HepG2 (cell line): Measurements from ENCODE around the gene TSHZ1. TPM values are rescaled to one million over a fixed set of nuclear protein-coding genes. Genes with fewer than 3 reads are reported as not detected.

ENCODE experiments used
- ATAC-seq: fragments of 200-7000 bp; cut with Tn5 transposase; 3 replicates; pipeline ENCODE4 v1.9.1; 2020; ENCODE audit warnings: mild to moderate bottlenecking, moderate library complexity
- BruUV-seq: library from RNA; stranded (reverse); fragments of 400-500 nt; replicated peaks from 2 replicates; lab custom pipeline; 2021; lab: Mats Ljungman, UMichigan
- CTCF ChIA-PET: fragments of 300-600 bp; formaldehyde crosslinking; extraction: SDS; loops from one replicate; lab custom pipeline; 2021; ENCODE audit warnings: low total read pairs, inconsistent platforms, low intra/inter-chr PET ratio; lab: Yijun Ruan, JAX
- POLR2A ChIA-PET: fragments of 350-600 bp; sonication (Branson Sonifier 250); formaldehyde crosslinking; loops from one replicate; lab custom pipeline; 2020; ENCODE audit warnings: antibody characterized with exemption, inconsistent platforms; lab: Yijun Ruan, JAX
- DNase-seq: peaks from one replicate; pipeline ENCODE4 v3.0.0-alpha.2; 2015; ENCODE audit warnings: low spot score
- FAIRE-seq: peaks from 3 replicates; lab custom pipeline; 2011; peaks lifted over from hg19 to GRCh38; lab: Jason Lieb, UNC
- H2AFZ ChIP-seq: one replicate; pipeline ENCODE4 v1.6.1; 2011; ENCODE audit warnings: low read length, inconsistent platforms
- H3K27ac ChIP-seq: fragments of 300-600 bp; 3 replicates; pipeline ENCODE4 v1.8.0; 2011; ENCODE audit warnings: mixed run types, mild to moderate bottlenecking, mixed read lengths, low read length, inconsistent platforms; ENCODE audit not compliant: insufficient read depth; ENCODE audit errors: extremely low read length
- H3K27me3 ChIP-seq, 2 experiments: fragments of 200-600 bp in 1 of 2; 2 replicates in 1 of 2; 3 replicates in 1 of 2; pipeline versions ENCODE4 v1.6.0 to v1.8.0; 2011; ENCODE audit warnings: low read length in 2 of 2, mild to moderate bottlenecking in 2 of 2, moderate library complexity in 2 of 2, inconsistent platforms in 1 of 2; ENCODE audit not compliant: insufficient read depth in 2 of 2, control insufficient read depth in 1 of 2
- H3K36me3 ChIP-seq, 2 experiments: fragments of 200-600 bp in 1 of 2; replicated peaks in 1 of 2; 2 replicates in 1 of 2; 3 replicates in 1 of 2; pipeline versions ENCODE4 v1.5.1 to v1.8.0; 2011; ENCODE audit warnings: low read length in 2 of 2, inconsistent platforms in 1 of 2; ENCODE audit not compliant: insufficient read depth in 2 of 2, control insufficient read depth in 1 of 2
- H3K4me1 ChIP-seq: 2 replicates; pipeline ENCODE4 v1.5.1; 2012; ENCODE audit warnings: low read length, inconsistent platforms; ENCODE audit not compliant: insufficient read depth
- H3K4me2 ChIP-seq: 2 replicates; pipeline ENCODE4 v1.6.0; 2011; ENCODE audit warnings: low read depth, low read length, inconsistent platforms
- H3K4me3 ChIP-seq, 3 experiments: fragments of 200-600 bp in 1 of 3; sonication (generic), shearing (Covaris generic) in 1 of 3; replicated peaks in 1 of 3; 2 replicates each; pipeline ENCODE4 v1.5.1; 2011 to 2016; ENCODE audit warnings: low read length in 3 of 3, inconsistent platforms in 2 of 3, low read depth in 2 of 3, mild to moderate bottlenecking in 2 of 3, control low read depth in 1 of 3, mixed read lengths in 1 of 3; ENCODE audit not compliant: insufficient read depth in 1 of 3
- H3K79me2 ChIP-seq: one replicate; pipeline ENCODE4 v1.6.1; 2011; ENCODE audit warnings: low read length, inconsistent platforms; ENCODE audit not compliant: insufficient read depth
- H3K9ac ChIP-seq: 2 replicates; pipeline ENCODE4 v1.6.0; 2011; ENCODE audit warnings: mild to moderate bottlenecking, low read depth, low read length, inconsistent platforms; ENCODE audit not compliant: insufficient read depth
- H3K9me3 ChIP-seq: 2 replicates; pipeline ENCODE4 v1.5.1; 2012; ENCODE audit warnings: mild to moderate bottlenecking, low read length
- H4K20me1 ChIP-seq: 2 replicates; pipeline ENCODE4 v1.6.0; 2011; ENCODE audit warnings: inconsistent platforms, mild to moderate bottlenecking, low read length, moderate library complexity; ENCODE audit not compliant: insufficient read depth
- HNF4G ChIP-seq, 2 experiments: sonication (generic) in 1 of 2; formaldehyde crosslinking in 1 of 2; IDR thresholded peaks; 2 replicates each; pipeline versions ENCODE4 v1.4.0 to v1.6.1; 2011 to 2020; ENCODE audit warnings: borderline replicate concordance in 2 of 2, low read depth in 2 of 2, mild to moderate bottlenecking in 2 of 2, low read length in 1 of 2, missing genetic modification reagents in 1 of 2, moderate library complexity in 1 of 2
- KDM5A ChIP-seq: fragments of 200-600 bp; sonication (generic); IDR thresholded peaks from 2 replicates; pipeline ENCODE4 v1.7.0; 2018; ENCODE audit warnings: antibody characterized with exemption, mild to moderate bottlenecking, low read length, borderline replicate concordance
- KMT2A ChIP-seq: sonication (generic); formaldehyde crosslinking; IDR thresholded peaks from 2 replicates; pipeline ENCODE4 v1.4.0; 2020; ENCODE audit warnings: missing genetic modification reagents
- MBD4 ChIP-seq: IDR thresholded peaks from 2 replicates; pipeline ENCODE4 v1.6.1; 2012; ENCODE audit warnings: low read length, inconsistent platforms, borderline replicate concordance
- SOX13 ChIP-seq, 3 experiments: fragments of 450-650 bp in 1 of 3; sonication (generic) in 1 of 3; formaldehyde crosslinking in 1 of 3; IDR thresholded peaks in 2 of 3; conservative IDR thresholded peaks in 1 of 3; 2 replicates each; pipeline versions ENCODE4 v1.5.0 to v1.6.1; 2016 to 2020; ENCODE audit warnings: antibody characterized with exemption in 1 of 3, mild to moderate bottlenecking in 1 of 3, missing compliant biosample characterization in 1 of 3, missing genetic modification reagents in 1 of 3, moderate library complexity in 1 of 3
- YEATS2 ChIP-seq: sonication (generic); formaldehyde crosslinking; IDR thresholded peaks from 2 replicates; pipeline ENCODE4 v1.4.0; 2020; ENCODE audit warnings: missing genetic modification reagents, borderline replicate concordance
- WGBS: methylation state at CpG from one replicate; pipeline ENCODE4 v1.1.6; 2017; ENCODE audit warnings: low lambda C conversion rate; 5-methylcytosine and 5-hydroxymethylcytosine counted together
- in situ Hi-C: cut with HindIII; loops from 2 replicates; pipeline ENCODE4 v1.10.0; 2017; ENCODE audit warnings: low pct_unique_long_range_greater_than_20kb; ENCODE audit not compliant: extremely low pct_ligation_motif_present
- intact Hi-C: fragments of 100-400 bp; cut with micrococcal nuclease; formaldehyde crosslinking; loops from one replicate; pipeline ENCODE4 v1.10.0; 2022; ENCODE audit not compliant: unreplicated experiment
- polyA plus RNA-seq, 8 experiments: library from polyadenylated mRNA; depleted of rRNA in 3 of 8; stranded (reverse) in 7 of 8; unstranded in 1 of 8; fragments of >200 nt; fragmentation: Illumina TruSeq in 4 of 8; extraction: Trizol in 4 of 8; gene quantifications; 2 replicates each; pipeline versions ENCODE4 v1.2.1 to v1.2.3, GENCODE V29; 2011 to 2016; ENCODE audit warnings: low read depth in 4 of 8, missing spikeins in 1 of 8, mixed read lengths in 1 of 8; ENCODE audit not compliant: insufficient read depth in 1 of 8
- total RNA-seq, 5 experiments: library from RNA; depleted of rRNA; stranded (reverse); fragments of >200 nt; fragmentation: Illumina TruSeq; extraction: Trizol; gene quantifications; 2 replicates each; pipeline ENCODE4 v1.2.3, GENCODE V29; 2016; ENCODE audit warnings: low read depth in 1 of 5
- TF ChIP-seq, protein P1 (sequence below): sonication (generic); formaldehyde crosslinking; IDR thresholded peaks from 2 replicates; pipeline ENCODE4 v1.5.0; 2020; ENCODE audit warnings: mild to moderate bottlenecking, missing genetic modification reagents
- TF ChIP-seq, protein P2 (sequence below), 2 experiments: fragments of 450-650 bp in 1 of 2; sonication (generic) in 1 of 2; formaldehyde crosslinking; IDR thresholded peaks; 2 replicates each; pipeline versions ENCODE4 v1.5.0 to v1.8.0; 2020 to 2022; ENCODE audit warnings: mild to moderate bottlenecking in 1 of 2, missing genetic modification reagents in 1 of 2
- TF ChIP-seq, protein P3 (sequence below), 2 experiments: sonication (generic) in 1 of 2; formaldehyde crosslinking in 1 of 2; IDR thresholded peaks; 2 replicates each; pipeline versions ENCODE4 v1.4.0 to v1.6.1; 2018 to 2020; ENCODE audit warnings: missing genetic modification reagents in 2 of 2, borderline replicate concordance in 1 of 2, low read depth in 1 of 2, mild to moderate bottlenecking in 1 of 2, missing biosample characterization in 1 of 2

The TSHZ1 gene
- total and polyA plus RNA-seq, 2 of the 13 experiments (the other 11 are each of a cell fraction or from before 2014, with no cell fraction given): 2.5 to 2.7 TPM

DNA sequence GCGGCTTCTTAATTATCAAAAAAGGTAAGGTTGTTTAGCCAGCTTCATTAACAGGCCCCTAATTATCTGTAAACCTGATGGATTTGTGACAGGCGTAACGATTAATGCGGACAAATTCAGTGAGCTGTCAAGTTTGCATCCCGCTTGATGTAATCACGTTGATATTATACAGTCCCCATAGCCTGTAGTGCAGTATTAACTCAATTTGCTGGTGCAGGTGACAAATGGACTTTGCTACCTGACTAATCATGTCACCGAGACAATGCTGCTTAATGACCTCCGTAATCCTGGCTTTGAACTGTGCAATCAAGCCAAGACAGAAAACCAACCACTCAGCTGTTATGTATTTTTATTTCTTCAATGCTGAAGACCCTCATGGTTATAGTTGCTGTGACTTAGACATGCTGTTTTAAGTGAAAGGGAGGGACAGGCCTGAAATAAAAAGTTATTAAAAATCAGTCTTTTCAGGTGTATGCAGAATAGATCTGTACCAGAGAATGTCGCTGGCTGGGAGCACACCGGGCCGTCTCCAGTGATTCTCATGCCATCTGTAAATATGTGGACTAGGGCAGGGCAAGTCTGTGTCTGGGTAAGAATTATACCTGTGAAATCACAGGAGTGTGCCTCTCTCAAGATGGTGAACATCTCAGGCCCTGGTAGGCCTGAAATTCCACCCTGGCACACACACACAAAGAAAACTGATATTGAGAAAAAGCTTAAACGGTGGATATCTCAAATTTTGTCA is 4.3 kb downstream of the TSHZ1 start:
- ChIA-PET CTCF (no interaction called here), POLR2A (no interaction called here)
- Histone ChIP-seq H4K20me1 (no peaks in the 10 kb centered on the region), H2AFZ (no peak overlapping the region), H3K4me1 (peaks cover 76% of the 10 kb centered on the region), H3K27ac (no peak overlapping the region), H3K36me3 (no peaks in the 10 kb centered on the region), H3K4me3 (no peak overlapping the region; a peak in 1 of 6 replicates), H3K79me2 (peaks cover 25% of the 10 kb centered on the region), H3K9ac (no peak overlapping the region), H3K27me3 (no peaks in the 10 kb centered on the region; a peak in 1 of 5 replicates), H3K4me2 (peak overlapping the region; percentile 39), H3K9me3 (no peaks in the 10 kb centered on the region)
- no TSS peak for BruUV-seq
- in situ Hi-C loops (loop anchor here (25.0 kb wide), 1 partner anchor 928 kb away; the partner anchor contains the start of gene CYB5A), intact Hi-C loops (loop anchor here (5.0 kb wide), 2 partner anchors 77 to 618 kb away; partner anchors contain the start of gene ZNF407)
- no peak for FAIRE-seq
- no peak for ATAC-seq
- 73% methylated on average over 12 of the region's 12 CpGs for WGBS
- DNase-seq: peak; percentile 20
- TF ChIP-seq, protein P1, sequence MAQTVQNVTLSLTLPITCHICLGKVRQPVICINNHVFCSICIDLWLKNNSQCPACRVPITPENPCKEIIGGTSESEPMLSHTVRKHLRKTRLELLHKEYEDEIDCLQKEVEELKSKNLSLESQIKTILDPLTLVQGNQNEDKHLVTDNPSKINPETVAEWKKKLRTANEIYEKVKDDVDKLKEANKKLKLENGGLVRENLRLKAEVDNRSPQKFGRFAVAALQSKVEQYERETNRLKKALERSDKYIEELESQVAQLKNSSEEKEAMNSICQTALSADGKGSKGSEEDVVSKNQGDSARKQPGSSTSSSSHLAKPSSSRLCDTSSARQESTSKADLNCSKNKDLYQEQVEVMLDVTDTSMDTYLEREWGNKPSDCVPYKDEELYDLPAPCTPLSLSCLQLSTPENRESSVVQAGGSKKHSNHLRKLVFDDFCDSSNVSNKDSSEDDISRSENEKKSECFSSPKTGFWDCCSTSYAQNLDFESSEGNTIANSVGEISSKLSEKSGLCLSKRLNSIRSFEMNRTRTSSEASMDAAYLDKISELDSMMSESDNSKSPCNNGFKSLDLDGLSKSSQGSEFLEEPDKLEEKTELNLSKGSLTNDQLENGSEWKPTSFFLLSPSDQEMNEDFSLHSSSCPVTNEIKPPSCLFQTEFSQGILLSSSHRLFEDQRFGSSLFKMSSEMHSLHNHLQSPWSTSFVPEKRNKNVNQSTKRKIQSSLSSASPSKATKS (CRISPR knock-in tag): no peak
- peak; percentile 54; the same call in 1 of the 2 replicates for TF ChIP-seq HNF4G (IDR thresholded peaks at IDR 0.05; ENCODE audit: borderline replicate concordance, low read depth, low read length)
- no peak for TF ChIP-seq HNF4G (CRISPR knock-in tag; IDR thresholded peaks at IDR 0.05; ENCODE audit: borderline replicate concordance, low read depth)
- TF ChIP-seq, protein P2, sequence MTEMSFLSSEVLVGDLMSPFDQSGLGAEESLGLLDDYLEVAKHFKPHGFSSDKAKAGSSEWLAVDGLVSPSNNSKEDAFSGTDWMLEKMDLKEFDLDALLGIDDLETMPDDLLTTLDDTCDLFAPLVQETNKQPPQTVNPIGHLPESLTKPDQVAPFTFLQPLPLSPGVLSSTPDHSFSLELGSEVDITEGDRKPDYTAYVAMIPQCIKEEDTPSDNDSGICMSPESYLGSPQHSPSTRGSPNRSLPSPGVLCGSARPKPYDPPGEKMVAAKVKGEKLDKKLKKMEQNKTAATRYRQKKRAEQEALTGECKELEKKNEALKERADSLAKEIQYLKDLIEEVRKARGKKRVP (CRISPR knock-in tag; IDR thresholded peaks at IDR 0.05): 0 out of 4 replicates have a peak, but pooled peaks of 1 of the 2 experiments have one; percentile 16
- TF ChIP-seq, protein P3, sequence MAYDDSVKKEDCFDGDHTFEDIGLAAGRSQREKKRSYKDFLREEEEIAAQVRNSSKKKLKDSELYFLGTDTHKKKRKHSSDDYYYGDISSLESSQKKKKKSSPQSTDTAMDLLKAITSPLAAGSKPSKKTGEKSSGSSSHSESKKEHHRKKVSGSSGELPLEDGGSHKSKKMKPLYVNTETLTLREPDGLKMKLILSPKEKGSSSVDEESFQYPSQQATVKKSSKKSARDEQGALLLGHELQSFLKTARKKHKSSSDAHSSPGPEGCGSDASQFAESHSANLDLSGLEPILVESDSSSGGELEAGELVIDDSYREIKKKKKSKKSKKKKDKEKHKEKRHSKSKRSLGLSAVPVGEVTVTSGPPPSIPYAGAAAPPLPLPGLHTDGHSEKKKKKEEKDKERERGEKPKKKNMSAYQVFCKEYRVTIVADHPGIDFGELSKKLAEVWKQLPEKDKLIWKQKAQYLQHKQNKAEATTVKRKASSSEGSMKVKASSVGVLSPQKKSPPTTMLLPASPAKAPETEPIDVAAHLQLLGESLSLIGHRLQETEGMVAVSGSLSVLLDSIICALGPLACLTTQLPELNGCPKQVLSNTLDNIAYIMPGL (CRISPR knock-in tag; IDR thresholded peaks at IDR 0.05; ENCODE audit: borderline replicate concordance in 1 of 2, low read depth in 1 of 2): no peak
- TF ChIP-seq KMT2A (CRISPR knock-in tag): no peak
- TF ChIP-seq YEATS2 (CRISPR knock-in tag): no peak
- no peak for TF ChIP-seq SOX13 (IDR thresholded peaks at IDR 0.05)
- peak in 1 of 2 experiments; percentile 84; a peak in 2 of 4 replicates for TF ChIP-seq SOX13 (CRISPR knock-in tag; conservative IDR thresholded peaks at IDR 0.05 in 1 of 2, IDR thresholded peaks at IDR 0.05 in 1 of 2)
- no peak for TF ChIP-seq MBD4
- TF ChIP-seq KDM5A: no peak
